PC-3 (cell line): ENCODE measurements around the gene ABCG2. TPM values are rescaled to one million over a fixed set of nuclear protein-coding genes. Genes with fewer than 3 reads are reported as not detected.

Experiments
- ATAC-seq: fragments of 200-7000 bp; cut with Tn5 transposase; 2 replicates; pipeline ENCODE4 v1.9.1; 2020; ENCODE audit warnings: mild to moderate bottlenecking, moderate library complexity
- BruUV-seq: library from RNA; stranded (reverse); fragments of 400-500 nt; replicated peaks from 2 replicates; lab custom pipeline; 2021; lab: Mats Ljungman, UMichigan
- CTCF ChIA-PET: fragments of 300-600 bp; sonication (Branson Sonifier 250); formaldehyde crosslinking; loops from one replicate; lab custom pipeline; 2022; ENCODE audit warnings: antibody characterized with exemption; lab: Charles Lee
- POLR2A ChIA-PET: fragments of 300-600 bp; sonication (Branson Sonifier 250); formaldehyde crosslinking; loops from one replicate; lab custom pipeline; 2022; ENCODE audit warnings: antibody characterized with exemption; ENCODE audit not compliant: unreplicated experiment; lab: Charles Lee
- DNase-seq: peaks from one replicate; pipeline ENCODE4 v3.0.0-alpha.2; 2015
- H2AFZ ChIP-seq: fragments of 300-600 bp; sonication (generic); 2 replicates; pipeline ENCODE4 v1.6.0; 2016; ENCODE audit warnings: antibody characterized with exemption, low read length
- H3F3A ChIP-seq: fragments of 300-600 bp; sonication (generic); one replicate; pipeline ENCODE4 v1.6.0; 2017; ENCODE audit warnings: antibody characterized with exemption, low read length, control low read depth, mild to moderate bottlenecking; ENCODE audit not compliant: unreplicated experiment
- H3K27ac ChIP-seq: fragments of 300-600 bp; sonication (generic); 2 replicates; pipeline ENCODE4 v1.5.1; 2016; ENCODE audit warnings: mild to moderate bottlenecking, low read length
- H3K27me3 ChIP-seq: fragments of 300-600 bp; sonication (generic); 2 replicates; pipeline ENCODE4 v1.6.1; 2016; ENCODE audit warnings: low read length, mixed read lengths
- H3K36me3 ChIP-seq: fragments of 300-600 bp; sonication (generic); 2 replicates; pipeline ENCODE4 v1.6.1; 2016; ENCODE audit warnings: low read depth, mixed run types, low read length, mixed read lengths
- H3K4me1 ChIP-seq: fragments of 300-600 bp; sonication (generic); 2 replicates; pipeline ENCODE4 v1.5.1; 2016; ENCODE audit warnings: low read length; ENCODE audit not compliant: insufficient read depth
- H3K4me2 ChIP-seq: fragments of 300-600 bp; sonication (generic); 2 replicates; pipeline ENCODE4 v1.6.0; 2016; ENCODE audit warnings: low read length
- H3K4me3 ChIP-seq: fragments of 300-600 bp; sonication (generic); 2 replicates; pipeline ENCODE4 v1.5.1; 2016; ENCODE audit warnings: mild to moderate bottlenecking, low read length, mixed read lengths
- H3K79me2 ChIP-seq: fragments of 300-600 bp; sonication (generic); 2 replicates; pipeline ENCODE4 v1.6.1; 2017; ENCODE audit warnings: low read length, mixed read lengths
- H3K9ac ChIP-seq: fragments of 300-600 bp; sonication (generic); 2 replicates; pipeline ENCODE4 v1.6.0; 2016; ENCODE audit warnings: mild to moderate bottlenecking, low read length
- H3K9me2 ChIP-seq: fragments of 300-600 bp; sonication (generic); replicated peaks from 2 replicates; pipeline ENCODE4 v1.6.1; 2016; ENCODE audit warnings: mixed run types, low read length, mixed read lengths
- H3K9me3 ChIP-seq: fragments of 300-600 bp; sonication (generic); 2 replicates; pipeline ENCODE4 v1.6.1; 2016; ENCODE audit warnings: low read length, mixed read lengths
- H4K20me1 ChIP-seq: fragments of 300-600 bp; sonication (generic); 2 replicates; pipeline ENCODE4 v1.6.1; 2016; ENCODE audit warnings: low read length, mixed read lengths
- CTCF ChIP-seq: fragments of 300-600 bp; sonication (generic); conservative IDR thresholded peaks from 2 replicates; pipeline ENCODE4 v1.5.1; 2017; ENCODE audit warnings: antibody characterized with exemption, low read depth, mild to moderate bottlenecking, low read length
- EZH2 ChIP-seq: fragments of 300-600 bp; sonication (generic); IDR thresholded peaks from one replicate; pipeline ENCODE4 v1.6.1; 2017; ENCODE audit warnings: antibody characterized with exemption, mild to moderate bottlenecking, low read length; ENCODE audit not compliant: unreplicated experiment
- EZH2phosphoT487 ChIP-seq: fragments of 300-600 bp; sonication (generic); IDR thresholded peaks from 2 replicates; pipeline ENCODE4 v1.6.1; 2018; ENCODE audit warnings: mild to moderate bottlenecking, antibody characterized with exemption, low read length, borderline replicate concordance
- intact Hi-C: fragments of 100-400 bp; cut with micrococcal nuclease; formaldehyde crosslinking; loops from 2 replicates; pipeline ENCODE4 v1.9.0; 2023
- total RNA-seq: library from RNA; depleted of rRNA; stranded (reverse); fragments of >200 nt; gene quantifications from 2 replicates; pipeline ENCODE4 v1.2.3, GENCODE V29; 2014

The ABCG2 gene
- total RNA-seq, 1 experiment from 2014 or later = not detected

DNA sequence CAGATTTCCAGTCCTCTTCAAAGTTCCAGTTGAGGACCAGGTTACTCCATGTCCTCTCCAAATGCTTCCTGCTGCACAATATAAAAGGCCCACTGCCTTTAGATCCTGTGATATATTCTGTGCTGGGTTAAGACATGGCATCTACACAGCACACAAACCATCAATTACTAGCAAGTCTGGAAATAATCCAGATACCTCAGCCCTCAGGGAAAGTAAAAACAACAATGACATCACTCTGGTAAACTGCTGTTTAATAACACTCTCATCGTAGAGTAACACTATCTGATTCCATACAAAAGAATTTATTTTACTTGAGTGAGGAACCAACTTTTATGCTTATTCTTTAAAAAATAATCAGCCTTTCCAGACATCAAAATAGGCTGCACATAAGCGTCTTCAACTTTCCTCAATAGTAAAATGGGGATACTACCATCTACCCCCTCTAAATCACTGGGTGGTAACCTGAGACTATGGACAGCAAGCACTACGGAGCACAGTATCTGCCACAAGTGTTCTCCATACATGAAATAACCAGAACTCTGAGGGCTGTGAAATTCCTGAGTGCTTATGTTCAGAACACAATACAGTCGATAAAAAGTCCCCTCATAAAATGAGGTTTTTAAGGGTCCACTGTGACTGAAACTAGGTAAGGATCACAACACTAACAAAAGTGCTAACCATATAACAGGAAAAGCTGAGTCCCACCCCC lies 53.4 kb downstream of the ABCG2 start:
- Histone ChIP-seq H3K4me1 (peaks cover 47% of the 10 kb centered on the region), H3K27me3 (no peaks in the 10 kb centered on the region), H3K9me2 (no peaks in the 10 kb centered on the region), H3K9me3 (no peaks in the 10 kb centered on the region), H3K79me2 (no peaks in the 10 kb centered on the region), H3K9ac (no peak overlapping the region; the same call in 1 of the 2 replicates), H3K4me3 (0 out of 2 replicates have a peak overlapping the region, but pooled peaks have one; percentile 6), H2AFZ (no peak overlapping the region), H3K4me2 (peak overlapping the region; percentile 62), H3K27ac (peak overlapping the region; percentile 70), H4K20me1 (no peaks in the 10 kb centered on the region), H3F3A (no peaks in the 10 kb centered on the region), H3K36me3 (no peaks in the 10 kb centered on the region)
- ATAC-seq = peak; percentile 69
- DNase-seq = peak; percentile 91
- TF ChIP-seq EZH2phosphoT487 (no peak), CTCF (no peak), EZH2 (no peak)
- intact Hi-C loops = loop anchor here (5.0 kb wide), 1 partner anchor 37 kb away; no protein-coding TSS in a partner anchor
- CTCF ChIA-PET = no interaction called here
- POLR2A ChIA-PET = interaction anchor here (0.6 kb wide), 1 partner anchor 270 kb away, joined by 21 read pairs; no protein-coding TSS in a partner anchor
- BruUV-seq = no TSS peak

DNA sequence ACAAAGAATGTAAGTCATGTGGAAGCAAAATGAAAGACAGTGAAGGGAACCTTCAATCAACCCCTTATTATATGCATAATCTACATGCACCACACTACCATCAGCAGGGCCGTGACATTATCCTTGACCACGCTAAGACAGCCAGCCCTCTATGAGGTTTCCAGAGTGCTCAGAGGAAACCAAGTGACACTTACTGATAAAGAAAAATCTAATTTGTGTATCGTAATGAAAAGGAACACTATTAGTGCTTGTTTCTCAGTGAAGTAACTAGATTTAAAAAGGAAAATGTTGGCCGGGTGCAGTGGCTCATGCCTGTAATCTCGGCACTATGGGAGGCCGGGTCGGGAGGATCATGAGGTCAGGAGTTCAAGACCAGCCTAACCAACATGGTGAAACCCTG lies 56.4 kb downstream of the ABCG2 start:
- H3K4me2 ChIP-seq = no peak overlapping the region
- BruUV-seq = no TSS peak
- intact Hi-C loops = no loop called here
- H3K4me1 ChIP-seq = peaks cover 40% of the 10 kb centered on the region
- H3K4me3 ChIP-seq = no peak overlapping the region
- ChIA-PET CTCF (no interaction called here), POLR2A (no interaction called here)
- H4K20me1 ChIP-seq = no peaks in the 10 kb centered on the region
- no peak for TF ChIP-seq EZH2
- TF ChIP-seq EZH2phosphoT487 = no peak
- TF ChIP-seq CTCF = no peak
- no peak overlapping the region for H3K27ac ChIP-seq
- H3K9ac ChIP-seq = no peak overlapping the region
- H3F3A ChIP-seq = no peaks in the 10 kb centered on the region
- no peaks in the 10 kb centered on the region for H3K27me3 ChIP-seq
- H3K36me3 ChIP-seq = no peaks in the 10 kb centered on the region
- ATAC-seq = no peak
- H2AFZ ChIP-seq = no peak overlapping the region
- H3K79me2 ChIP-seq = no peaks in the 10 kb centered on the region
- H3K9me3 ChIP-seq = no peaks in the 10 kb centered on the region
- no peak for DNase-seq
- H3K9me2 ChIP-seq = no peaks in the 10 kb centered on the region

GRCh38 chr4:88101165-88101564 lies 57.3 kb downstream of the ABCG2 start:
- POLR2A ChIA-PET = no interaction called here
- no peak overlapping the region for H3K9ac ChIP-seq
- no peak for DNase-seq
- H3K27me3 ChIP-seq = no peaks in the 10 kb centered on the region
- CTCF ChIA-PET = no interaction called here
- no peaks in the 10 kb centered on the region for H3K36me3 ChIP-seq
- no peak overlapping the region for H2AFZ ChIP-seq
- TF ChIP-seq EZH2 (no peak), CTCF (no peak), EZH2phosphoT487 (no peak)
- H3K79me2 ChIP-seq = no peaks in the 10 kb centered on the region
- BruUV-seq = no TSS peak
- no peaks in the 10 kb centered on the region for H4K20me1 ChIP-seq
- H3F3A ChIP-seq = no peaks in the 10 kb centered on the region
- peaks cover 32% of the 10 kb centered on the region for H3K4me1 ChIP-seq
- H3K9me2 ChIP-seq = no peaks in the 10 kb centered on the region
- no peaks in the 10 kb centered on the region for H3K9me3 ChIP-seq
- no peak overlapping the region for H3K27ac ChIP-seq
- no peak overlapping the region for H3K4me2 ChIP-seq
- intact Hi-C loops = no loop called here
- no peak overlapping the region for H3K4me3 ChIP-seq
- ATAC-seq = no peak
